HCT116 (cell line): ENCODE data around the gene FAM219A. TPM values are rescaled to one million over a fixed set of nuclear protein-coding genes. Genes with fewer than 3 reads are reported as not detected.

Experiments
- ATAC-seq: fragments of 200-7000 bp; cut with Tn5 transposase; 2 replicates; pipeline ENCODE4 v1.9.1; 2020; ENCODE audit warnings: mild to moderate bottlenecking, moderate library complexity
- BruUV-seq: library from RNA; stranded (reverse); fragments of 400-500 nt; replicated peaks from 2 replicates; lab custom pipeline; 2021; lab: Mats Ljungman, UMichigan
- CTCF ChIA-PET: fragments of 300-600 bp; sonication (Branson Sonifier 250); formaldehyde crosslinking; loops from one replicate; lab custom pipeline; 2021; ENCODE audit warnings: antibody characterized with exemption; lab: Charles Lee
- POLR2A ChIA-PET: fragments of 300-600, 350-600 bp; sonication (Branson Sonifier 250); formaldehyde crosslinking; loops from one replicate; lab custom pipeline; 2021; ENCODE audit warnings: antibody characterized with exemption; lab: Charles Lee
- RAD21 ChIA-PET, 2 experiments: fragments of 300-600 bp; sonication (Branson Sonifier 250); formaldehyde crosslinking; loops; one replicate each; lab custom pipeline; 2023; ENCODE audit warnings: low total read pairs in 2 of 2; ENCODE audit not compliant: uncharacterized antibody in 2 of 2, unreplicated experiment in 2 of 2, low non-redundant PET in 1 of 2; lab: Charles Lee
- DNase-seq: peaks from one replicate; pipeline ENCODE4 v3.0.0-alpha.2; 2010; ENCODE audit warnings: low read depth, low spot score
- H2AFZ ChIP-seq: fragments of 200-600 bp; shearing (Covaris generic), sonication (generic); 2 replicates; pipeline ENCODE4 v1.6.1; 2017; ENCODE audit warnings: low read depth, mixed run types, mixed read lengths, antibody characterized with exemption, low read length; ENCODE audit not compliant: poor library complexity, severe bottlenecking
- H3K27ac ChIP-seq: 2 replicates; pipeline ENCODE4 v1.5.1; 2012; ENCODE audit warnings: low read depth, low read length
- H3K27me3 ChIP-seq: fragments of 200-600 bp; sonication (generic); 2 replicates; pipeline ENCODE4 v1.6.1; 2016; ENCODE audit warnings: mixed run types, low read length, mixed read lengths; ENCODE audit not compliant: insufficient read depth
- H3K36me3 ChIP-seq, 2 experiments: fragments of 200-500 bp in 1 of 2; fragments of 200-600 bp in 1 of 2; sonication (Bioruptor generic) in 1 of 2; sonication (generic) in 1 of 2; 2 replicates each; pipeline versions ENCODE4 v1.5.1 to v1.6.1; 2014 to 2016; ENCODE audit warnings: low read length in 2 of 2, inconsistent platforms in 1 of 2, mixed read lengths in 1 of 2, mixed run types in 1 of 2; ENCODE audit not compliant: insufficient read depth in 2 of 2, control insufficient read depth in 1 of 2
- H3K4me1 ChIP-seq, 2 experiments: fragments of 200-600 bp in 1 of 2; sonication (generic) in 1 of 2; 2 replicates each; pipeline versions ENCODE4 v1.5.1 to v1.6.1; 2012 to 2017; ENCODE audit warnings: low read length in 2 of 2, inconsistent platforms in 1 of 2, mild to moderate bottlenecking in 1 of 2, mixed read lengths in 1 of 2, mixed run types in 1 of 2, moderate library complexity in 1 of 2; ENCODE audit not compliant: insufficient read depth in 2 of 2, control insufficient read depth in 1 of 2
- H3K4me2 ChIP-seq: fragments of 200-600 bp; sonication (generic); 2 replicates; pipeline ENCODE4 v1.6.1; 2017; ENCODE audit warnings: mixed run types, low read length, mixed read lengths
- H3K4me3 ChIP-seq, 2 experiments: fragments of 200-600 bp in 1 of 2; sonication (generic) in 1 of 2; replicated peaks in 1 of 2; 2 replicates each; pipeline ENCODE4 v1.5.1; 2011 to 2016; ENCODE audit warnings: low read length in 2 of 2, control low read depth in 1 of 2, low read depth in 1 of 2, mild to moderate bottlenecking in 1 of 2, mixed read lengths in 1 of 2, mixed run types in 1 of 2
- H3K79me2 ChIP-seq: fragments of 200-600 bp; sonication (generic); 2 replicates; pipeline ENCODE4 v1.6.1; 2017; ENCODE audit warnings: mild to moderate bottlenecking, mixed run types, low read length, moderate library complexity, mixed read lengths; ENCODE audit not compliant: insufficient read depth
- H3K9ac ChIP-seq: fragments of 200-600 bp; sonication (generic); 2 replicates; pipeline ENCODE4 v1.6.1; 2016; ENCODE audit warnings: low read length, mixed read lengths
- H3K9me2 ChIP-seq: fragments of 200-600 bp; sonication (generic), shearing (Covaris generic); 2 replicates; pipeline ENCODE4 v1.6.1; 2017; ENCODE audit warnings: mixed run types, mild to moderate bottlenecking, moderate library complexity; ENCODE audit not compliant: insufficient read depth
- H3K9me3 ChIP-seq, 2 experiments: fragments of 200-500 bp in 1 of 2; fragments of 200-600 bp in 1 of 2; sonication (Bioruptor generic) in 1 of 2; sonication (generic) in 1 of 2; 2 replicates each; pipeline ENCODE4 v1.6.1; 2014 to 2017; ENCODE audit warnings: low read length in 2 of 2, mixed read lengths in 2 of 2, inconsistent platforms in 1 of 2, low read depth in 1 of 2, mild to moderate bottlenecking in 1 of 2, mixed run types in 1 of 2, moderate library complexity in 1 of 2; ENCODE audit not compliant: control insufficient read depth in 1 of 2, insufficient read depth in 1 of 2
- H4K20me1 ChIP-seq: fragments of 200-600 bp; sonication (generic), shearing (Covaris generic); 2 replicates; pipeline ENCODE4 v1.6.1; 2017; ENCODE audit warnings: mixed run types, mild to moderate bottlenecking, moderate library complexity; ENCODE audit not compliant: insufficient read depth
- ATF3 ChIP-seq: IDR thresholded peaks from 2 replicates; pipeline ENCODE4 v1.6.1; 2012
- CBX3 ChIP-seq: IDR thresholded peaks from 2 replicates; pipeline ENCODE4 v1.6.1; 2012; ENCODE audit warnings: low read depth
- CTCF ChIP-seq, 3 experiments: fragments of 200-600 bp in 1 of 3; sonication (generic) in 1 of 3; IDR thresholded peaks in 2 of 3; conservative IDR thresholded peaks in 1 of 3; 2 replicates each; pipeline ENCODE4 v1.5.1; 2012 to 2017; ENCODE audit warnings: low read depth in 2 of 3, low read length in 2 of 3, antibody characterized with exemption in 1 of 3, borderline replicate concordance in 1 of 3, control low read depth in 1 of 3, mild to moderate bottlenecking in 1 of 3, mixed read lengths in 1 of 3, mixed run types in 1 of 3, moderate library complexity in 1 of 3; ENCODE audit not compliant: insufficient read depth in 1 of 3
- EZH2 ChIP-seq: fragments of 200-600 bp; sonication (generic); IDR thresholded peaks from 2 replicates; pipeline ENCODE4 v1.6.1; 2017; ENCODE audit warnings: antibody characterized with exemption, mixed run types
- EZH2phosphoT487 ChIP-seq: fragments of 200-600 bp; IDR thresholded peaks from 2 replicates; pipeline ENCODE4 v1.6.1; 2018; ENCODE audit warnings: antibody characterized with exemption, borderline replicate concordance
- MAX ChIP-seq: IDR thresholded peaks from 2 replicates; pipeline ENCODE4 v1.6.1; 2012
- REST ChIP-seq: IDR thresholded peaks from 2 replicates; pipeline ENCODE4 v1.6.1; 2012; ENCODE audit warnings: low read depth
- SIN3A ChIP-seq: IDR thresholded peaks from 2 replicates; pipeline ENCODE4 v1.6.1; 2012; ENCODE audit warnings: low read depth
- SP1 ChIP-seq: IDR thresholded peaks from 2 replicates; pipeline ENCODE4 v1.6.1; 2012; ENCODE audit warnings: low read depth
- TCF7L2 ChIP-seq: IDR thresholded peaks from 2 replicates; pipeline ENCODE4 v1.7.0; 2011; ENCODE audit warnings: borderline replicate concordance, inconsistent platforms; ENCODE audit not compliant: insufficient read depth, insufficient read length; ENCODE audit errors: extremely low read depth
- YY1 ChIP-seq: IDR thresholded peaks from 2 replicates; pipeline ENCODE4 v1.6.1; 2011; ENCODE audit warnings: low read length, low read depth, moderate library complexity, mild to moderate bottlenecking; ENCODE audit not compliant: insufficient replicate concordance; ENCODE audit errors: extremely low read depth
- ZFX ChIP-seq: fragments of 450-650 bp; IDR thresholded peaks from 2 replicates; pipeline ENCODE4 v1.6.1; 2017
- intact Hi-C: fragments of 100-400 bp; cut with micrococcal nuclease; formaldehyde crosslinking; loops from 2 replicates; pipeline ENCODE4 v1.10.0; 2022
- total RNA-seq: library from RNA; stranded (reverse); gene quantifications from one replicate; pipeline ENCODE4 v1.2.1, GENCODE V29; 2021; ENCODE audit not compliant: unreplicated experiment

Gene FAM219A
- total RNA-seq, 1 experiment from 2014 or later = 13.4 TPM

GRCh38 chr9:34400686-34401602 is 57.4 kb downstream of the FAM219A start:
- no peak for TF ChIP-seq EZH2phosphoT487
- TF ChIP-seq ZFX = no peak
- TF ChIP-seq ATF3 = no peak
- no peak for TF ChIP-seq TCF7L2
- ATAC-seq = no peak
- H3K27me3 ChIP-seq = no peaks in the 10 kb centered on the region
- POLR2A ChIA-PET = no interaction called here
- H3K9me2 ChIP-seq = no peaks in the 10 kb centered on the region
- no peak overlapping the region for H2AFZ ChIP-seq
- RAD21 ChIA-PET = no interaction called here
- H3K4me2 ChIP-seq = no peak overlapping the region
- H3K9me3 ChIP-seq = no peaks in the 10 kb centered on the region
- no peaks in the 10 kb centered on the region for H4K20me1 ChIP-seq
- CTCF ChIA-PET = no interaction called here
- peaks cover 0 to 15% of the 10 kb centered on the region in 2 experiments; a peak in 2 of 4 replicates for H3K4me1 ChIP-seq
- no peak overlapping the region for H3K9ac ChIP-seq
- intact Hi-C loops = loop anchor here (10.0 kb wide), 1 partner anchor 194 kb away; no protein-coding TSS in a partner anchor
- no peaks in the 10 kb centered on the region for H3K79me2 ChIP-seq
- no peak for DNase-seq
- no TSS peak for BruUV-seq
- peaks cover 0 to 2% of the 10 kb centered on the region in 2 experiments; a peak in 2 of 4 replicates for H3K36me3 ChIP-seq
- no peak overlapping the region for H3K4me3 ChIP-seq
- H3K27ac ChIP-seq = no peak overlapping the region

- Histone ChIP-seq H3K4me1 (peaks cover 0 to 15% of the 10 kb centered on the region in 2 experiments; a peak in 2 of 4 replicates), H3K79me2 (no peaks in the 10 kb centered on the region), H2AFZ (no peak overlapping the region), H3K9ac (no peak overlapping the region), H3K27me3 (no peaks in the 10 kb centered on the region), H3K4me2 (no peak overlapping the region), H3K36me3 (peaks cover 0 to 2% of the 10 kb centered on the region in 2 experiments; a peak in 2 of 4 replicates), H4K20me1 (no peaks in the 10 kb centered on the region), H3K27ac (no peak overlapping the region), H3K9me3 (no peaks in the 10 kb centered on the region), H3K9me2 (no peaks in the 10 kb centered on the region), H3K4me3 (no peak overlapping the region)
- RAD21 ChIA-PET = no interaction called here
- POLR2A ChIA-PET = no interaction called here
- no peak for ATAC-seq
- TF ChIP-seq SP1 (no peak), CTCF (IDR thresholded peaks at IDR 0.05 in 2 of 3, conservative IDR thresholded peaks at IDR 0.05 in 1 of 3; ENCODE audit: borderline replicate concordance in 1 of 3, insufficient read depth in 1 of 3, low read depth in 2 of 3, low read length in 2 of 3) (no peak), SIN3A (no peak), YY1 (no peak), MAX (no peak), REST (no peak), EZH2phosphoT487 (no peak), CBX3 (no peak), EZH2 (no peak)
- intact Hi-C loops = loop anchor here (10.0 kb wide), 1 partner anchor 195 kb away; no protein-coding TSS in a partner anchor
- no TSS peak for BruUV-seq
- DNase-seq = no peak
- CTCF ChIA-PET = no interaction called here
Measured at GRCh38 chr9:34400275-34400674, 58.1 kb downstream of the FAM219A start.
